Activated CD4-positive, CD25-positive, alpha-beta regulatory T cell treated with anti-CD3 and anti-CD28 coated beads, Interleukin-2, amount 50 U/mL, for 16 hours (primary cell): Measurements from ENCODE around the gene ATP6V1G3.
"Not testable (repeated sequence)": the region's sequence is repeated elsewhere in the genome, so short reads cannot be mapped to it uniquely, and the experiment has no call there.

Experiments
- DNase-seq: peaks from one replicate; pipeline ENCODE4 v3.0.0-alpha.2; 2020; ENCODE audit warnings: low read depth, low spot score

The ATP6V1G3 gene, protein sequence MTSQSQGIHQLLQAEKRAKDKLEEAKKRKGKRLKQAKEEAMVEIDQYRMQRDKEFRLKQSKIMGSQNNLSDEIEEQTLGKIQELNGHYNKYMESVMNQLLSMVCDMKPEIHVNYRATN

DNA sequence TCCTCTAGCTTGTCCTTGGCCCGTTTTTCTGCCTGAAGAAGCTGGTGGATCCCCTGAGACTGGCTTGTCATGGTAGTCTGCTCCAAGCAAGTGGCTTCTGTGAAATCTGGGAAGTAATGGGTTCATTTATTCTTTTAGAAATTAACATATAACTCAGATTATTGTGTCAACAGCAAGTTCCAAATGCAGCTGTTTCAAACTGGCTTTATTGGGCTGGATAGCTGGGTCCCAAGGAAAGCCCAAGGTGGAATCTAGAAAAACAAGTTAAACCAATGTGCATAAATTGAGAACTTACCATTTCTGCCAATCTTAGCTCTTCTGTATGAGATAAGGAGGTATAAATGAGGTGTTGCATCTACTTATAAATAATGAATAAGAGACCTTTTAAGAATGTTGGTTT, at the start of gene ATP6V1G3:
Gene ATP6V1G3 (minus strand): TSS at position 101 of the 400 bp plus-strand sequence. CDS start 30 bp downstream, at position 71.
- no peak for DNase-seq

DNA sequence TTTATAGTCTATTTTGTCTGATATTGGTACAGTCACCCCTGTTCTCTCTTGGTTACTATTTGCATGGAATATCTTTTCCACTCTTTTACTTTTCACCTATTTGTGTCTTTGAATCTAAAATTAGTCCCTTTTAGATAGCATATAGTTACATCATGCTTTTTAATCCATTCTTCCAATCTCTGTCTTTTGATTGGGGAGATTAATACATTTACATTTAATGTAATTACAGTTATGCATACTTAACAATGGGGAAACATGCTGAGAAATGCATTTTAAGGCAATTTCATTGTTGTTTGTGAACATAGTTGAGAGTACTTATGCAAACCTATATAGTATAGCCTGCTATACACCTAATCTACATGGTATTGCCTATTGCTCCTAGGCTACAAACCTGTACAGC, 48.4 kb upstream of the ATP6V1G3 start:
- DNase-seq: no peak

DNA sequence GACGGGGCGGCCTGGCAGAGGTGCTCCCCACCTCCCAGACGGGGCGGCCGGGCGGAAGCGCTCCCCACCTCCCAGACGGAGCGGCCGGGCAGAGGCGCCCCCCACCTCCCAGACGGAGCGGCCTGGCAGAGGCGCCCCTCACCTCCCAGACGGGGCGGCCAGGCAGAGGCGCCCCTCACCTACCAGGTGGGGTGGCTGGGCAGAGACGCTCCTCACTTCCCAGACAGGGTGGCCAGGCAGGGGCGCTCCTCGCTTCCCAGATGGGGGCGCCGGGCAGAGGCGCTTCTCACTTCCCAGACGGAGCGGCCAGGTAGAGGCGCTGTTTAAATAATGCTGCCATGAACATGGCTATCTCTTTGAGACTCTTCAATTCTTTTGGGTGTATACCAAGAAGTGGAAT, 43.7 kb upstream of the ATP6V1G3 start:
- DNase-seq: no peak

DNA sequence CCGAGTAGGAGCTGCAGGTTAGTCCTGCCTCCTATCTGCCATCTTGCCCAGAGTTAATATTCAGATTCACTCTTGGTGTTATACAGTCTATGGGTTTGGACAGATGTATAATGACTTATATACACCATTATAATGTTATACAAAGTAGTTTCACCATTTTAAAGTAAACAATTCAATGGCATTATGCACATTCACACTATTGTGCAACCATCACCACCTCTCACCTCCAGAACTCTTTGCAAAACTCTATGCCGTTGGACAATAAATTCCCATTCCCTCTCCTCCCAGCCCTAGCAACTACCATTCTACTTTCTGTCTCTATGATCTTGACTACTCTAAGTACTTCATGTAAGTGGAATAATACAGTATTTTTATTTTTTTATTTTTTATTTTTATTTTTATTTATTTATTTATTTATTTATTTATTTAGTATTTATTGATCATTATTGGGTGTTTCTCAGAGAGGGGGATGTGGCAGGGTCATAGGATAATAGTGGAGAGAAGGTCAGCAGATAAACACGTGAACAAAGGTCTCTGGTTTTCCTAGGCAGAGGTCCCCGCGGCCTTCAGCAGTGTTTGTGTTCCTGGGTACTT, 42.8 kb upstream of the ATP6V1G3 start:
- DNase-seq: not testable (repeated sequence)

DNA sequence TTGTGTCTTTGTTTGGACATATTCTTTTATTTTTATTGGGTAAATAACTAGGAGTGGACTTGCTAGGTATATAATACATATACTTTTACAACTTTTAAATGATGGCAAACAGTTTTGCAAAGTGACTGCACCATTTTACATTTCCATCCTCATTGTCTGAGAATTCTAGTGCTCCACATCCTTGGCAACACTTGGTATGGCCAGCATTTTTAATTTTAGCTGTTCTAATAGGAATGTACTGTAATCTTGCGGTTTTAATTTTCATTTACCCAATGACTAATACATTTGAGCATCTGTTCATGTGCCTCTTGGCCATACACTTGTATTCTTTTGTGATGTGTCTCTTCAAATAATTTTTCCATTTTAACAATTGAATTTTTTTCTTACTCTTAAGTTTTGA, 37.0 kb upstream of the ATP6V1G3 start:
- no peak for DNase-seq

DNA sequence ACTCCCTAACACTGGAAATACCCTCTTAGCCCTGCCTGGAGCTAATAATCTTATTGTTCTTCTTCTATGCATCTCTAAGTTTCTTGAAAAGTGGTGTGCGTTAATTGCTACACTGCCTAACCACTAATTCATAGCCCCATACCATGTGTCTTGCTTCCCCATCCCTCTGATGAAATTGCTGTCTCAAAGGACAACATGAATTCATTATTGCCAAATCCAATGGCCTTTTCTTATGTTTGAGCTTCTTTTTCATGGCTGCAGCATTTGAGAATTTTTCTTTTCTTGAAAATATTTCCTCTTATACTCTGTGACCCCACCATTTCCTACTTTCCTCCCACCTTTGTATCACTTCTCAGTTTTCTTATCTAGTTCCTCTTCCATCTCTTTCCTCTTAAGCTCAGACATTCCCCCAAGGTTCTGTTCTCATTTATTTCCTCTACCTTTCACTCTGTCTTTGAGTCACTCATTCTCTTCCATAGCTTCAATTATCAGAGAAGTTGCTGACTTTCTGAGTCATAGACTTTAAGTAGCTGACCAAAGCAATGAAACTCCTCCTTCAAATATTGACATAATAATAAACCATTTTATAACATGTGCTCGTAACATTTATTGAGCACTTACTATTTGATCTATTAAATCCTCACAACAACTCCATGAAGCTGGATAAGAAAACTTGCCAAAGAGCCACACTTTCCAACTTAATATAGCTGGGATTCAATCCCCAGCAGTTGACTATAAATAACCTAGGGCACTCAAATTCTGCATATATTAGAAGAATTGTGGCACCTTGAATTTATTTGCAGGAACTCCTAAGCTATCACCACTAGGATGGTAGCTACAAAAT, 35.5 kb upstream of the ATP6V1G3 start:
- DNase-seq: no peak

DNA sequence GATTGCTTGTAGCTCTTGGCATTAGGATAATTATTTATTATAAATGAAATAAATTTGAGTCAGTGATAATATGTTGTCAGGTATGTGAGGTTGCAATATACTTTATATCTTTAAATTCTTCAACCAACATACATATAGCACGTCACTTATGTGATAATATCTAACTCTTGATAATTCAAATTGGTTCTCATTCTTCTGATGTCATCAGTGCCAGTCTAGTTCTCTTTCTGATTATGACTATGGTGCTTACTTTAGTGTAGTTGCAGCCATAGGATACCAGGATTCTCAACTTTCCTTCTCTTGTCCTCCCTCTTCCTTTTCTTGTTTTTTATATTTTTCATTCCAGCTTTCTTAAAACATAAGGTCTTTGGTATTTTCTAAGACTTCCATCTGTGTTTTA, 34.8 kb upstream of the ATP6V1G3 start:
- no peak for DNase-seq

DNA sequence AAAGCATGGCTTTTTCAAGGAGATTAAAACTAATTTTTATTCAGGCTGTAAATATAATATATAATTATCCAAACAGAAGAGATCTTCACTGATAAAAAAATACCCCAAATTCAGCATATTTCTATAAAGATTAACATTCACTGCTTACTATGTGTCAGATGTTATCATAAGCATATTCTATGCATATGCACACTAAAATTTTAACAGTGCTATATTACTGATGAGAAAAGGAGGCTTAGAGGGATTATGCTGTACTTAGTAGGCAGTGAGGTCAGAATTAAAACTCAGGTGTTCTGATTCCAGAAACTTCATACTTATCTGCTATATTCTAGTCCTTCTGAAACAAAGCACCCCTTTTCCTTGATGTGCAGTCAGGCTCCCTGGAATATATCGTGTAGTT, 33.8 kb upstream of the ATP6V1G3 start:
- no peak for DNase-seq

DNA sequence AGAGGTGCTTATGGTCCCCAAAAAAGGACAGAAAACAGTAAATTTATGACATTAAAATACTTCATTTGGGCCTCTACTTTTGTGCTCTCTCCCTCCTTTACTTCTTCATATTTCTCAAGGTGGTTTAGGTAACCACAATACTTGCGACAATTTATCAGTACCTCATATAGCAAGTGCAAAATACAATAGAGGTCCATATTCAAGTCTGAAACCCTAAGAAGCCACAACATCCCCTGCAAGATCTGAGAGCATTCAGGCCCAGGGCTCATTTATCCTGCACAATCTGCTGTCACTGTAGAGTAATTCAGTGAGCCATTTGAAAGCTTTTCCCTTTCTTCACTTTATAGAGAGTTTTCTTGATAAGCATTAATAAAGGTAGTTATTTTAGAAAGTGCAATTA, 24.2 kb upstream of the ATP6V1G3 start:
- no peak for DNase-seq

DNA sequence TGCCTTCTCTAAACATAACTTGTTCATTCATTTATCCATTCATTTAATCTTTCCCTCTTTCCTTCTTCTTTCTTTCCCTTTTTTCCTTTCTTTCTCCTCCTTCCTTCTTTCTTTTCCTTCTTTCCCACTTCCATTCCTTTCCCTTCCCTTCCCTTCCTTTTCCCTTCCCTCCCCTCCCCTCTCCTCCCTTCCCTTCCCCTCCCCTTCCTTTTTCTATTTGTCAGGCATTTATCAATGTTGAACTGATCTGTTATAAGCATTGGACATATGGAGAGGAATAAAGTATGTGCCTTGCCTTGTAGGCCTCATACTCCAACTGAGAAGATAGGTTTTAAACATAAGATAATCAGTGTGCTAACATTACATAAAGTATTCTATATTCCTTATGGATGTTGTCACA, 23.7 kb upstream of the ATP6V1G3 start:
- no peak for DNase-seq

DNA sequence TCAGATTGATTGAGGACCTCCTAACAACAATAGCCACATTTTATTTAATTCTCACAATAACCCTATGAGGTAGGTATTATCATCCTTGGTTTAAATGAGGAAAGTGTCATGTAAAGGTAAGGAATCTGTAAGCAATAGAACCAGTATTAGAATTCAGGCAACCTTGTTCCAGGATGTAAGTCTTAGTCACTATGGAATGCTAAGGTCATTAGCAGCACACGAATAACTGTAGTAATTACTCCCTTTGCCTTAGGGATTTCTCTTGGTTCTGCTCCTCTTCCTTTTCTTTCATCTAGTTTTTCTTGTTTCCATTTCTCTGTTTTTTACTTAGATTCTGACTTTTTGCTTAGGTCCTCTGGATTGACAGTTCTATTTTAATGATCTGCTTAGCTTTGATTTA, 23.1 kb upstream of the ATP6V1G3 start:
- DNase-seq: no peak

DNA sequence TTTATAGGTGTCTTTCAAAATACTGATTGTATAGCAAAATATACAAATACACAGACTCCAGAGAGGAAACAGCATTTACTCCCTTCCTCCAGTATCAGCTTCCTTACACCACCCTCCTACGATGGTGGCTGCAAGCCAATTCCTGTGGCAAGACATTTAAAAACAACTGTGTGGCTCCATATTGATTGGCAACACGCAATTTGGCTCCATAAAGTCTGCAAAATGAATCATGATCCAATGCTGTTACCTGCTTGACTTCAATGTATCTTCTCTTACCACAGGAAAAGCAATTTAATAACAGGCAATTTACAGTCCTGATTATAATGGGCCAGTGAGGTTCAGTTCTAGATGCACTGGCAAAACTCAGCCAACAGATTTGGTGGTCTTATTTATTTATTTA, 19.7 kb upstream of the ATP6V1G3 start:
- no peak for DNase-seq

DNA sequence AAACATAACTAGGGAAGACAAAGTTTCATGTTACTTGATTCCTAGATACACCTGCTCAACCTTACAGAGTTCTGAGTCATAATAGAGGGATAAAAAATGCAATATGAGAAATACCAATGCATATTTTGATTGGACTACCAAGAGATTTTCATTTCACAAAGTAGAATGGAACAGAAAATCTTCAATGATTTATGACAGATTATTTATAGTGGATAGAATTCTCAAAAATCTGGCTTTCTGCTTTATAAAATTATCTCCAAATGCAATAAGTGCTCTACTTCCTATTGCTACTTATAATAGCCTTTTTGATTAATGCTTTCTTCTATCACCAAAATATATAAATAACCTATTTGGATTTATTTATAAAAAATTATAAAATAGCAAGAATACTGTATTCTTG, 18.9 kb upstream of the ATP6V1G3 start:
- DNase-seq: no peak

DNA sequence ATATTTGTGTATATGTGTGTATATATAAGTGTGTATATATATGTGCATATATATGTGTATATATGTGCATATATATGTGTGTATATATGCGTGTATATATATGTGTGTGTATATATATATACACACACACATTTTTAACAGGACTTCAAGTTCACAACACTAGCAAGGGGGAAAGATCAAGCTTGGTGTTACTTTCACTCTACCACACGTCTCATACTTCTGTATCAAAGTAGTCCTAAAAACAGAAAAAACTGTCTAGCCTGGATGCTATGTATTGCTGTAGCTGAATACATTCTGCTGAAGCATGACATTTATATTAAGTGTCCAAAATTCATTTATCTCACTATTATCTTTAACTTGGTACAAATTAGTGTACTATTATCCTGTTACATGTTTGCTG, 17.9 kb upstream of the ATP6V1G3 start:
- DNase-seq: no peak

DNA sequence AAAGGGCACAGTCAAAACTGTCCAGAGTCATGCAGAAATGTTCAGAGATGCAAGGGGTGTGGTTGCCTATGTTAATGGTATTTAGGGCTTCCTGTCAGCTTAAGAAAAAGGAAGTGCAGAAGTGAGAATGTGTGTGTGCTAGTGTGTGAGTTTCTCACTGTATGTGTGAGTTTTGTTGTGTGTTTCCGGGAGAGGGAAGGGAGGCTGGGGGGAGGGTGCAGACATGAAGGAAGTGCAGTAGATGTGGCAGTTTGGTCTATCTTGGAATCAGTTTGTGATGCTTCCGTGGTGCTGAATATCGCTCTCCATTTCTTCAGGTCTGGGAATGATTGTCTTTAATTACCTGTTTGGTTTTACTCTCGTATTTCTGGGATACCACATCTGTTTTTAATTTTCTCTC, 16.5 kb upstream of the ATP6V1G3 start:
- DNase-seq: peak; percentile 23

DNA sequence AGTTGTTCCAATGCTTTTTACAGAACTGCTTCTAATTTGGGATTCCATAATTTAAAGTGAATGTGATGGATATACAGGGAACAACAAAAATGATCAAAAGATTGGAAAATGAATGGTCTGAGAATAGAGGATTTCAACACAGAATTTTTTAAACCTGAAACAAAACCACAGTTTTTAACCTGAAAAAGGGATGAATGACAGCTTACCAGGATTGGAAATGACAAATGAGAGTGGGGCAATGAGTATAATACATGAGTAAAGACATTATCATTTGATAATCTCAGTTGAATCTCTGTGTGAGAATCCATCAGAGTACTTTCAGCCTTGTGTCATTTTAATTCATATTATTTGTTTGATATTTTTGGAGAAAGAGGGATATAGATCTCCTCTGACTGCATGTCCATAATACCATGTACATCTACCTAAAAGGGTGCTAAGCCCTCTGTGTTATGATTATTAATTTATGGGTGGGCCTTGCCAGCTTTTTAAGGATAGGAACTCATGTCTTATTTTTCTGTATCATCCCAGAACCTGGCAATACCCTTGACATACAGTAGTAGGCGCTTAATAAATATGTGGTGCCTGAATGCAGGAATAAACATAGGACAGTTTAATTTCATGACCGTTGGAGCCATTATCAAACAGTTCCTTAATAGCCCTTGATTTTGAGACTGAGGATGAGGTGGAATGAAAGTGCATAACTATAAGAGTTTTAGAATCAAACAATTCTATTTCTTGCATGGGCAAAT, 12.4 kb upstream of the ATP6V1G3 start:
- no peak for DNase-seq

DNA sequence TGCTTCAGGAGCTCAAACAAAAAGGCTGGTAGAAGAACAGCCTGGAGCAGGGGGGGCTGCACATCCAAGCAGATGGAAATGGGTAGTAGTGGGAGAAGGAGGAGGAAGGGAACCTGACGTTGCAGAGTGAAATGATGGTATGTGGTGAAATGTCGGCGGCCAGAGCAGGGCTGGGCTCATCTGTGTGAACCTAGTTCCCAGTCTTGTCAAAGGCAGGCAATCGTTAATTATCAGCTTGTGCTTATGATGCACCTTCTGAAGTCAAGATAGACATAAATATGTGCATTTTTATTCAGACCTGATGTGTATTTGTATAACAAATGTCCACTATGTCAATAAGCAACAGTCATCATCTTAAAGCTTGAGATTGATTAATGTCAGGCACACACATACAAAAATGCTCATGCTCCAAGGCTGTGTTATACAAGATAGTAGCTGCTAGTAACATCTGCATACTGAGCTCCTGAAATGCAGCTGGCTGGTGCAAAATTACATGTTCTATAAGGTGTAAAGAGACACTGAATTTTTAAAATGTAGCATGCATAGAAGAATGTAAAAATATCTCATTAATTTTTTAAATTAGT, 10.6 kb upstream of the ATP6V1G3 start:
- no peak for DNase-seq

DNA sequence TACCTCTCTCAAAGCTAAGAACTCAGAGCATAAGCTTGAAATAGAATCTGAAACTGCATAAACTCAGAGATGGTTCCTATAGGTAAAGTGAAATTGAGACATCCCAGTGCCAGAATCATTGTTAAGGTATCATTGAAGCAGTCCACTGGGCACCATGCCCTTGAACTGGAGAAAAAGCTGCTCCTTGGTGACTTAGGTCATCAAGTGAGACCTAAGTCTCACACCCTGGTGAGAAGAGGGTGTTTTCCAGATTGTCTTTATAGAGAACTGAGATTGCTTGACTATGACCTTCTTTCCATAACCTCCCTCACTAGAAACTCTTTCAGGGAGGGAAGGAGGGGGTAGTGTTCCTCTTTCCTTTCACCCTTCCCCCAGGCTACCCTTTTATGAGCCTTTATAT, 9.4 kb upstream of the ATP6V1G3 start:
- DNase-seq: no peak

DNA sequence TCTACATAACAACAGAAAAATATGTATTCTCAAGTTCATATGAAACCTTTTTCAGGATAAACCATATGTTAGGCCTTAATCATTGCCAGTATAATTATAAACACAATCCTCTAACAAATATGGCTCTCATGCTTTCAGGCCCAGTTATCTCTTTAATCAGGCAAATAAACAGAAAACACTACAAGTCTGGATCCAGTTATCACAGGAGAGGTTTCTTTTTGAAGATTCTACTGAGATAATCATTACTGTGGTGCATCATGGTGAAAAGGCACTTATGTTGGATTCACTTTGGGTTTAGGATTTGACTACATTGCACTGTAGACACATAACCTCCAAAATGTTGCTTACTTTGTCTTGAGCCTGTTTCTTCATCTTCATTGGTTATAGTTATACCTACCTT, 8.4 kb upstream of the ATP6V1G3 start:
- no peak for DNase-seq

DNA sequence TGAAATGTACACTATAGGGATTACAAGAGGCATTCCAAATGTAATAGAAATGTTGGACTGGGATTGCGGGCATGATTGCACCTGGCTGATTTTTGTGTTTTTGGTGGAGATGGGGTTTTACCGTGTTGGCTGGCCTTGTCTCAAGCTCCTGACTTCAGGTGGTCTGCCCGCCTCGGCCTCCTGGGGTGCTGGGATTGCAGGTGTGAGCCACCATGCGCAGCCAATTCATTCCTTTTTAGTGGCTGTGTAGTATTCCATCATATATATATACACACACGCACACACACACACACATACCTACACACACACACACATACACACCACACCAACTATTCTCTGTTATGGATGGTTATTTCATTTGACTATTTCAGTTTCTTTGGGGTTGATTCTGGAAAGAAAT, 4.7 kb upstream of the ATP6V1G3 start:
- no peak for DNase-seq

DNA sequence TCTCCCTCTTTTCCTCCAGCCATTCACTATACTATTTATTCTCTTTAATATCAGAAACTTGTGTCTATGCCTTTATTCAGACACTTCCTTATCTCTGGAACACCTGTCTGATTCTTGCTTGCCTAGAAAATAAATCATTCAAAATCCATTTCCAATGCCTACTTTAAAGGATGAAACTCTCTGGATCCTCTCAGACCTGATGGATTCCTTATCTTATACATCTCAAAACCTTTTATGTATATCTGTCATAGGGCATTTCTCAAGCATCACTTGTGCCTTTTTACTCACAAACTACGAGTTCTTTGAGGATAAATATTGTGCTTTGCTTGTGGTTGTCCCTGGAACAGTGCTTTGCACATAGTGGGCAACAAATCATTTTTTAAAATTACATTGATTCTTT, 3.8 kb upstream of the ATP6V1G3 start:
- DNase-seq: no peak

DNA sequence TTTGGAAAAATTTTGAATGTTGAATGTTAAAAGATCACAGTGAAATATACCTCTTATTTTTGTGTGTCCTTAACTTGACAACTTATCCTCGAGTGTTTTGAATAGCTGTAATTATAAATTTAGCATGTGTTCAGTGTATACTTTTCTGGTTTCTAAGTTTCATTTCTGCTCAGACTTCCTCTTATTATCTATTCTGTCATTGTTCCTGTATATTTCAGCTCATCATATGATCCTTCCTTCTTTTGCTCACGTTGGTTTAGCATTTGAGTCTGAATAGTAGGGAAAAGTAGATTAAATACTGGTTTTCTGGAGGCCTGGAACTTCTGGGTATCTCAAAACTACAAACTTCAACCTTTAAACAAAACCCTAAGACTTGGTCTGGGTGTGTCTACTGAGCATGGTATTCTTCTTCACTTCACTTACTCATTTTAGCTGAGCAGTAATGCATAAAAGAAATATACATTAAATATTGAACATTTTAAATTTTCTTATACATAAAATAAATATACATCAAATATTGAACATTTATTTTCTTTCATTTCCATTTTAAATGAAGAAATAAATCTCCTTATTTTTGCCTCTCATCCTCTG, 3.3 kb upstream of the ATP6V1G3 start:
- DNase-seq: no peak
